HG02678 (cell line): ENCODE measurements around the gene WNK1.

Source experiments
- ATAC-seq: cut with Tn5 transposase; IDR thresholded peaks from one replicate; pipeline ENCODE4 v1.9.1; 2021; ENCODE audit warnings: mild to moderate bottlenecking, moderate library complexity; ENCODE audit not compliant: unreplicated experiment

WNK1 gene

DNA sequence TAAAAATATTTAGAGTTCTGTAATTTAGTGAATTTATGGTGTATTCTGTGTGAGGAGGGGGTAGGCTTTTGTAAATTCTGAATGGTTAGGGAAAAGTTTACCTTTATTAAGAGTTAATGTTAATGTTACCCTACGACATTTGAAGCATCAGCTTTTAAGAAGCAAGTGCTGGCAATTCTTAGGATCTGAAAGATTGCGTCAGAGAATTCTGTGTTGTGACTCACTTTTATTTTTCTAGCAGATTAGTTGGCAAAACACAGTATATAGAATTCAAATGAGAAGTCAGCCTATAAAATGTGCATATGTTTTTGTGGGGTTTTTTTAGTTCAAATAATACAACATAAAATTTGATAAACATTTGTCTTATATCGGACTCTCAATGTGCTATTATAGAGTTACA lies 99.5 kb downstream of the WNK1 start:
- no peak for ATAC-seq

- no peak for ATAC-seq
Measured at GRCh38 chr12:852864-853263, 100.5 kb downstream of the WNK1 start.

- no peak for ATAC-seq
Measured at GRCh38 chr12:857611-858010, 105.2 kb downstream of the WNK1 start.

- ATAC-seq, result no peak
Measured at GRCh38 chr12:862303-862911, 110.0 kb downstream of the WNK1 start.

GRCh38 chr12:863285-863684 lies 110.9 kb downstream of the WNK1 start:
- ATAC-seq, result no peak

DNA sequence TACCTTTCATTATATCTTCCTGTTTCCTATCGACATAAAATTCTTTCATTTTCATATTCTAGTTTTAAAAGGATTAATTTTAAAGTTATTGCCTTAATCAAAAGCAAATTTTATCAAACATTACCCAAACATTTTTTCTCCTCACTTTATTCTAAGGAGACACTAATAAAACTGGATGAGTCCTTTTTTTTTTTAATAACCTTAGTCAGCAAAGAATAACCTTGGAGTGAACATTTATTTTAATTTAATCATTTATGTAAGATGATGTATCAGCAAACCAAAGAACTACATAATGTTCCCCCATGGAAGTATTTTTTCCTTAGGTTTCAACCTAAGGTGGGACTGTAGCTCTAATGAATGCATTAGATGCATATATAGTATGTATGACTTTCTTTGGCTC lies 113.2 kb downstream of the WNK1 start:
- no peak for ATAC-seq

- no peak for ATAC-seq
Measured at GRCh38 chr12:867905-868304, 115.5 kb downstream of the WNK1 start.

DNA sequence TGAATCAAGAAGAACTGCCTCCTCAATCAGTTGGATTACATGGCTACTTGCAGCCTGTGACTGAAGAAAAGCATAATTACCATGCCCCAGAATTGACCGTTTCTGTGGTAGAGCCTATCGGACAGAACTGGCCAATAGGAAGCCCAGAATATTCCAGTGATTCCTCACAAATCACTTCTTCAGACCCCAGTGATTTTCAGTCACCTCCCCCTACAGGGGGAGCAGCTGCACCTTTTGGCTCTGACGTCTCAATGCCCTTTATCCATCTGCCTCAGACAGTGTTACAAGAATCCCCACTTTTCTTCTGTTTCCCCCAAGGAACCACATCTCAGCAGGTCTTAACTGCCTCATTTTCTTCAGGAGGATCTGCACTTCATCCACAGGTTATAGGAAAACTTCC lies 116.3 kb downstream of the WNK1 start:
- no peak for ATAC-seq

DNA sequence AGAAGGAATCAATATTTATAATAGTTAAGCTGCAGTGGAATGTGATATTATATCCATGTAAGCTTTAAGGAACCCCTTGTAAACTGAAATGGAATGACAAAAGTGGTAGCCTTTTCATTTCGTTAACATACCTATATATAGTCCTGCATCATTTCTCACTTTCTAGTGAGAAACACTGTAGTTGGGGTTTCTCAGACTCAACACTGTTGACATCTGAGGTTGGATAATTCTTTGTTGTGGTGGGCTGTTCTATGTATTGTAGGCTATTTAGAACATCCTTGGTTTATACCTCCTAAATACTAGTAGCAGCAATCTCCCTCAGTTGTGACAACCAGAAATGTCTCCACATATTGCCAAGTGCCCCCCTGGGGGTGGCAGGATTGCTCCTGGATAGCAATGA lies 118.0 kb downstream of the WNK1 start:
- ATAC-seq, result no peak

- no peak for ATAC-seq
Measured at GRCh38 chr12:873954-874353, 121.6 kb downstream of the WNK1 start.

DNA sequence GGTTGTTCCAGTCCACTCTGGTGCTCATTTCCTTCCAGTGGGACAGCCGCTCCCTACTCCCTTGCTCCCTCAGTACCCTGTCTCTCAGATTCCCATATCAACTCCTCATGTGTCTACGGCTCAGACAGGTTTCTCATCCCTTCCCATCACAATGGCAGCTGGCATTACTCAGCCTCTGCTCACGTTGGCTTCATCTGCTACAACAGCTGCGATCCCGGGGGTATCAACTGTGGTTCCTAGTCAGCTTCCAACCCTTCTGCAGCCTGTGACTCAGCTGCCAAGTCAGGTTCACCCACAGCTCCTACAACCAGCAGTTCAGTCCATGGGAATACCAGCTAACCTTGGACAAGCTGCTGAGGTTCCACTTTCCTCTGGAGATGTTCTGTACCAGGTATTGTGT lies 127.3 kb downstream of the WNK1 start:
- ATAC-seq, result no peak

GRCh38 chr12:880656-881055 lies 128.3 kb downstream of the WNK1 start:
- ATAC-seq, result no peak

DNA sequence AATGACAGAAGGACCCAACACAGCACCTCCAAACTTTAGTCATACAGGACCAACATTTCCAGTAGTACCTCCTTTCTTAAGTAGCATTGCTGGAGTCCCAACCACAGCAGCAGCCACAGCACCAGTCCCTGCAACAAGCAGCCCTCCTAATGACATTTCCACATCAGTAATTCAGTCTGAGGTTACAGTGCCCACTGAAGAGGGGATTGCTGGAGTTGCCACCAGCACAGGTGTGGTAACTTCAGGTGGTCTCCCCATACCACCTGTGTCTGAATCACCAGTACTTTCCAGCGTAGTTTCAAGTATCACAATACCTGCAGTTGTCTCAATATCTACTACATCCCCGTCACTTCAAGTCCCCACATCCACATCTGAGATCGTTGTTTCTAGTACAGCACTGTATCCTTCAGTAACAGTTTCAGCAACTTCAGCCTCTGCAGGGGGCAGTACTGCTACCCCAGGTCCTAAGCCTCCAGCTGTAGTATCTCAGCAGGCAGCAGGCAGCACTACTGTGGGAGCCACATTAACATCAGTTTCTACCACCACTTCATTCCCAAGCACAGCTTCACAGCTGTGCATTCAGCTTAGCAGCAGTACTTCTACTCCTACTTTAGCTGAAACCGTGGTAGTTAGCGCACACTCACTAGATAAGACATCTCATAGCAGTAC lies 132.5 kb downstream of the WNK1 start:
- ATAC-seq, result no peak

GRCh38 chr12:885701-886100 lies 133.3 kb downstream of the WNK1 start:
- no peak for ATAC-seq

- ATAC-seq, result no peak
Measured at GRCh38 chr12:886206-886605, 133.8 kb downstream of the WNK1 start.

GRCh38 chr12:894226-894625 lies 141.8 kb downstream of the WNK1 start:
- ATAC-seq, result no peak

DNA sequence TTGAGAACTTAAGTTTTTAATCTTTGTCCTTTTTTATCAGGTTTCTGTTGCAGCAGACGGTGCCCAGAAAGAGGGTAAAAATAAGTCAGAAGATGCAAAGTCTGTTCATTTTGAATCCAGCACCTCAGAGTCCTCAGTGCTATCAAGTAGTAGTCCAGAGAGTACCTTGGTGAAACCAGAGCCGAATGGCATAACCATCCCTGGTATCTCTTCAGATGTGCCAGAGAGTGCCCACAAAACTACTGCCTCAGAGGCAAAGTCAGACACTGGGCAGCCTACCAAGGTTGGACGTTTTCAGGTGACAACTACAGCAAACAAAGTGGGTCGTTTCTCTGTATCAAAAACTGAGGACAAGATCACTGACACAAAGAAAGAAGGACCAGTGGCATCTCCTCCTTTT lies 143.7 kb downstream of the WNK1 start:
- ATAC-seq, result no peak

DNA sequence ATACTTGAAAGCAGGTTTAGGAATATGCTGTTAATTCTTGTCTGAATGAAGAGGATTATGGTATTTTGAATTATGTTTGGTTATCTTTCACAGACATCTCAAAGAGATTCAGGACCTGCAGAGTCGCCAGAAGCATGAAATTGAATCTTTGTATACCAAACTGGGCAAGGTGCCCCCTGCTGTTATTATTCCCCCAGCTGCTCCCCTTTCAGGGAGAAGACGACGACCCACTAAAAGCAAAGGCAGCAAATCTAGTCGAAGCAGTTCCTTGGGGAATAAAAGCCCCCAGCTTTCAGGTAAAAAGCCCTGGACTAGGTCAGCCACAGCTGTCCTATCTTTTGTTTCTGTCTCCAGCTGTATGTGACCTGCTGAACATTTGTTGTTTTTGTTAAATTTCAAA lies 145.0 kb downstream of the WNK1 start:
- ATAC-seq, result no peak

GRCh38 chr12:902581-902980 lies 150.2 kb downstream of the WNK1 start:
- no peak for ATAC-seq

DNA sequence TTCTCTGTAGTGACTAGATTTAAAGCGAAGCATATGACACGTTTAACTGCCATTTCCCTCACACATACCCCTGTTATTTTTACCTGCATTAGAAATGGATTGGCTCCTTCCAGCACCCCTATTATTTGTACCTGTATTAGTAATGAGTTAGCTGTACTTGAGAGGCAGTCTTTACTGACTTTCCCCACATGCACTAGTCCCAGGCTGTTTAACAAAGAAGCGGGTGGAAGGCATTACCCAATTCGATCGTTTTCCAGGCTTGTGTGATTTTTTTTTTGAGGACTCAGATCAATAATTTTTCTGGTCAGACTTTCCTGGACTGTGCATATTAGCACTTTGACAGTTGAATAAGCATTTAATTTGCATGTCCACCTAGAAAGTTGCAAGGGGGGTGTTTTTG lies 150.7 kb downstream of the WNK1 start:
- ATAC-seq, result no peak

GRCh38 chr12:904010-904414 lies 151.6 kb downstream of the WNK1 start:
- ATAC-seq, result no peak

- no peak for ATAC-seq
Measured at GRCh38 chr12:905261-906031, 153.1 kb downstream of the WNK1 start.
